Posterior vena cava (tissue), 2 donors: Measurements from ENCODE around the gene GNAT3. TPM values are rescaled to one million over a fixed set of nuclear protein-coding genes. Genes with fewer than 3 reads are reported as not detected.

Experiments used
- DNase-seq: peaks from one replicate; pipeline ENCODE4 v3.0.0-alpha.2; 2020; ENCODE audit warnings: low spot score
- intact Hi-C, 2 donors: fragments of 100-400 bp; cut with DNase I; formaldehyde crosslinking; loops; one replicate each; pipeline versions ENCODE4 v1.14.1 to v1.14.2; 2022 to 2023
- total RNA-seq, 2 donors: library from RNA; stranded (reverse); fragmentation: NEBNext Ultra II Directional; extraction: Animal tissue kit (Norgen Biotek cat#: 25700); gene quantifications; one replicate each; pipeline ENCODE4 v1.2.1, GENCODE V29; 2021
- donor health status: DM: yes; HTN: yes; CAD: no.
- donor health status: DM: yes; HTN: yes; CAD: no.

The GNAT3 gene
- total RNA-seq, 2 donors from 2014 or later: not detected

- intact Hi-C loops: loop anchor here (10.0 kb wide), 2 partner anchors 209 to 229 kb away; no protein-coding TSS in a partner anchor
These were observed 76.3 kb downstream of the GNAT3 start for GRCh38 chr7:80435521-80435920.

DNA sequence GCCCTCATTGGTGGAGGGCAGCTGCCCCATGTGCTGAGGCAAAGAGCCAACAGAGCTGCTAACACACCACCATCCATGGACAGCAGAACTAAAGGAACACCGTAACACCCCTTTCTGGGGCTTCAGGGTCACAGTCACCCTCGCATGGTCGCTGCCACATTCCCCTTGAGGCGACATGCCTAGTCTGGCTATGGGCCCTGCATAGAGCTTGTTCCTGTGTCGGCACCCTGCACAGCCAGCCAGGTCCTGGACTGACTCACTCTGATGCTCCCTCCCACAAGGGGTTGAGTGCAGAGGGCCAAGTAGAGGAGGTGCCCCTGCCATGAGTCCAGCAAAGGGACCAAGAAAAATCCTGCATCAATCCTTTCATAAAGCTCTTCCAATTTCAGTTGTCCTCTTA is 77.8 kb downstream of the GNAT3 start:
- DNase-seq: no peak
- intact Hi-C loops: loop anchor here (10.0 kb wide), 2 partner anchors 211 to 231 kb away; no protein-coding TSS in a partner anchor

More at GRCh38 chr7:80435521-80435920, 76.3 kb downstream of the GNAT3 start:
- no peak for DNase-seq

DNA sequence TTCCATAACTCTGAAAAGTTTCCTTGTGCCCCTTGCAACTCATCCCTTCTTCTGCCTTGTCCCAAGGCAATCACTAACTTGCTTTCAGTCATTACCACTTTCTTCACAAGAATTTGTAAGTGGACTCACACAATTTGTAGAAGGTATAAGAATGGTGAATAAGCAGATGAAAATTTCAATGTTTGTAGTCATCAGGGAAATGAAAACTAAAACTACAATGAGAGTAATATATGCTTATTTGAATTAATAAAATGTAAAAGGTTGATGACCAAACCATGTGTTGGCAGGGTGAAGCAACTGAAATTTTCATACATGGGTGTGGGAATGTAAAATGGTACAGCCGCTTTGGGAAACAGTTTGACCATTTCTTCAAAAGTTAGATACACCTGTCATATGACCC is 79.7 kb downstream of the GNAT3 start:
- no peak for DNase-seq
- intact Hi-C loops: loop anchor here (10.0 kb wide), 2 partner anchors 213 to 233 kb away; no protein-coding TSS in a partner anchor

- no peak for DNase-seq
- intact Hi-C loops: no loop called here
These were observed 82.7 kb downstream of the GNAT3 start for GRCh38 chr7:80429181-80429580.

DNA sequence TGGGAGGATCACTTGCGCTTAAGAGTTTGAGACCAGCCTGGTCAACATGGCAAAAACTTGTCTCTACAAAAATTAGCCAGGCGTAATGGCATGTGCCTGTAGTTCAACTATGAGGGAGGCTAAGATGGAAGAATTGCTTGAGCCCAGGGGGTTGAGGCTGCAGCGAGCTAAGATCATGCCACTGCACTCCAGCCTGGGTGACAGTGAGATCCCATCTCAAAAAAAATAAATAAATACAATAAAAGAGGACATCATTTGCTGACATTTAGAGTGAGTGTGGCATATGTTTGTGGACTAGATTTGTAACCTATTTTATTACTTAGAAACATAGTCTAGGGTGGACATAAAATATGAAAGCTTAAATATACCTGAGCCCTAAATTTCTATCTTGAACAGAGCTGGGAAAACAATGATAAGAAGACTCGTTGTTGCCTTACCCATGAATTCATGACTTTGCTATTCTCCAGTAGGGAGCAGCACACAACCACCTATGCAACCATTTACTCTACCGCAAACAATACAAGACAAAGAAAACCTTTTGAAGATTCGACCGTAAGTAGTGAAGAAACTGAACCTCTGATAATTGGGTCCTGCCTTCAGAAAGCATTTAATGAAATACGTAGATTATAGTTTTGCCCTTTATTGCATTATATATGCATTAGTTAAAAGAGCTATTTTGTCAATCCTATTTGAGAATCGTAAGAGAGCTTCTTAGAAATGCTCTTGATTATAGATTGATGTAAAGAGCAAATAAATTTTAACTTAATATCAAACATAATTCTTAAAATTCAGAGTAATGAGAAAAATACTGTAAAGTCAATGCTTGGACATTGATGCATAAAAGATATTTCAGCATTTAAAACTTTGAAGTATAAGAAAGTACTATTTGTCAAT is 83.5 kb downstream of the GNAT3 start:
- DNase-seq: no peak
- intact Hi-C loops: no loop called here

GRCh38 chr7:80427218-80427617 is 84.6 kb downstream of the GNAT3 start:
- DNase-seq: no peak
- intact Hi-C loops: no loop called here

GRCh38 chr7:80420876-80421275 is 91.0 kb downstream of the GNAT3 start:
- intact Hi-C loops: no loop called here
- DNase-seq: no peak

DNA sequence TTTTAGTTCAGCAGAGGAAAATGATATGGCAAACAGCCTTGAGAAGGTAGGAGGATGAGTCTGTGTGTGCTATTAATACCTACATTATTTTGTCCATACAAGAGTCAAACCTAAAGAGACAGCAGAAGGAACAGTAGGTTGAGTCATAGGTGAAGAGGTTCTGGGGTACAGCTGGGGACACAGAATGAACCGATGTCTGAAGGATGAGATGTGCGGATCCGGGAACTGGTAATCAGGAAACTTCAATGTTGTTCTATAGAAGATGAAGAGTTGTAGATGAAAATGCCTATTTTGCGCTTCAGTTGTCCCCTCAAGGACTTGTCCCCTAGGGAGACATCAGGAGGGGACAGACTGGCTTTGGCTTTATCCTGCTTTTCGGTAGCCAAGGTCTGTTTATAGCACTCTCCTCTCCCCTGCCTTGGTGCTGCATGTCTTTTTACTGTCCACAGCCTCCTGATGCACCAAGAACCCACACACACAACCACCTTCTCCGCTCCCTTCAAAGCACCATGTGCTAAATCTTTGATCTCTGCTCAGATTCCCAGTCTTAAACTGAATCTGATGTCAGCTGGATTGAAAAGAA is 94.6 kb downstream of the GNAT3 start:
- intact Hi-C loops: loop anchor here in 1 of 2 donors (10.0 kb wide), 1 partner anchor 987 kb away; no protein-coding TSS in a partner anchor
- no peak for DNase-seq

- no peak for DNase-seq
- intact Hi-C loops: loop anchor here in 1 of 2 donors (10.0 kb wide), 1 partner anchor 989 kb away; no protein-coding TSS in a partner anchor
These were observed 96.3 kb downstream of the GNAT3 start for GRCh38 chr7:80415522-80415921.

DNA sequence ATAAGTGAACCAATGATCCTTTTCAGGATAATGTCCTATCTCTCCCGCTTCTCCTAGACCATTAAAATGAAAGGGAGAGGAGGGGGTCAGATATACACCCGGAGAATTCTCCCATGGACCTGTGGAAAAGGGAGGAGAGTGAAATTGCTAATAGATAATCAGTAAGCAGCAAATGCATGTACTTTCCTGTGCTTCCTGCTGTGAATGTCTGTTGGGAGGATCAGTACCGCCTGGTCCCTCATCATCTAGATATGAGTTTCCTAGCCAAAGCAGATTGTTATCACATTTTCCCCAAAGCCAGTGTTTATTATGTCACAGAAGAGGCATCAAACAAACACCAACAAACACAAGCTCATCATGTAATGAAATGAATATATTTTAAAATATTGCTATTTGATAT is 96.8 kb downstream of the GNAT3 start:
- intact Hi-C loops: loop anchor here in 1 of 2 donors (10.0 kb wide), 1 partner anchor 990 kb away; no protein-coding TSS in a partner anchor
- DNase-seq: no peak

DNA sequence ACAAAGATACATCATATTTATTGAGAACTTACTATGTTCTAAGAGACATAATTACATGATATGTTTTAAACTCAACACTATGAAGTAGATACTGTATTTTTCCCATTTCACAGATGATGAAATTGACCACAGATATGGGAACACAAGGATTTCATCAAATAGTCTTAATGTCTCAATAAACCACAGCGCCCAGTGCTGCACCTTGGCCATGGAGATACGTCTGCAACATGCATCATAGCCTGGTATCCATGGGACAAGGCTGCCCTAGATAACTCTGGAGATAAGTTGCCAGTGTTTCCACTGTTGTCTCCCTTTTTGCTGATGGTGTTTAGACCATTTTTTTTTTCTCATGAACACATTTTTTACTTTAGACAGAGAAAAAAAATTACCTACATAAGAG is 97.5 kb downstream of the GNAT3 start:
- intact Hi-C loops: loop anchor here in 1 of 2 donors (10.0 kb wide), 1 partner anchor 990 kb away; no protein-coding TSS in a partner anchor

DNA sequence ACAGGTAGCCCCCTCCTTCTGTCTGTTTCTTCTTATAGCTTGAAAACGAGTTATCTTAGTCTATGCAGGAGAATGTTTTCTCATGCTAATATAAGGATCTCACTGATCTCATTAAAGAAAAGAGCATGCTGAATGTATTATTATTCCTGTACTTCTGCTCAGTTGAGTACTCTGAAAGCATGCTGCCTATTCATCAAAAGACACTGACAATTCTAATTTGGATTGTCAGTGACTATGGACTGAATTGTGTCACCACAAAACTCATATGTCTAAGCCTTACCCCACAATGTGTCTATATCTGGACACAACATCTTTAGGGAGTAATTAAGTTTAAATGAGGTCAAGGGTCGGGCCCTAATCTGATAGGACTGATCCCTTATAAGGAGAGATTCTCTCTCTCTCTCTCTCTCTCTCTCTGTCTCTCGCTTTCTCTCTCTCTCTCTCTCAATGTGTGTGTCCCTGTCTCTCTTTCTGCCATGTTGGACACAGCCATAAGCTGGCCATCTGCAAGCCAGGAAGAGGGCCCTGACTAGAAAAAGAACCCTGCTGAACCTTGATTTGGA is 98.4 kb downstream of the GNAT3 start:
- intact Hi-C loops: loop anchor here in 1 of 2 donors (10.0 kb wide), 1 partner anchor 991 kb away; no protein-coding TSS in a partner anchor
- DNase-seq: no peak

More for the DNA sequence above, 97.5 kb downstream of the GNAT3 start:
- DNase-seq: no peak

DNA sequence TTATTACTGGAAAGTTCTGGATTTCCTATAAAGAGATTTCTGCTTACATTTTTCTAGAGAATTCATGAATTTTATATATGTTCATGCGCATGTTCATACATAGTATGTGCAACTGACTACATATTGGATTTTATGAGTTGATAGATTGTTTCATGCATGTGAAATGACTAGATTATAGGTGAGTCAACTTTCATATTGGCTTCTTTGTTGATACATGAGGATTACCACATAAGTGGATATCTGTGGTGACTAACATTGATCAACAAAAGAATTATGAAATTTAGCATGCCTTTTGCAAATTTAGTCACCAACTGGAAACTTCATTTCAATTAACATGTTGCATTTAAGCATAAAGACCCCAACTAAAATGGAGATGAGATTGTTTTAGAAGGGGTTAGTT is 99.0 kb downstream of the GNAT3 start:
- DNase-seq: no peak
- intact Hi-C loops: loop anchor here in 1 of 2 donors (10.0 kb wide), 1 partner anchor 992 kb away; no protein-coding TSS in a partner anchor

GRCh38 chr7:80411621-80412020 is 100.2 kb downstream of the GNAT3 start:
- intact Hi-C loops: loop anchor here in 1 of 2 donors (10.0 kb wide), 1 partner anchor 993 kb away; no protein-coding TSS in a partner anchor
- no peak for DNase-seq

DNA sequence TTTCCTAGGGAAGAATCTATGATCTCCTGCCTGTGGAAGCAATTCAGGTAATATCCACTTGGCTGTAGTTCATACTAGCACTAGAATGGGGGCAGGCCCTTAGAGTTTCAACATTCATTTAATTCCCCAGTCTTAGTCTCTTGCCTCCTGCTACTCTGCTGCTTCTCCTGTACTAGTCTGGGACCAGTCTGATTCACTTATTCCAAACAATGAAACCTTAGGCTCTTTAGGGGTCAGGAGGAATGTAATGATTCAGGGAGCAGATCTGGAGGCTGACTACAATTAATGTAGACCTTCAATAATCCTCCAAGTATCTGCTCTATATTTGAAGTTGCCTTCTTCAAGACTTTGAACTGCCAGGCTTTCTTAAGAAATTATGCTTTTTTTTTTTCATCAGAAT is 101.8 kb downstream of the GNAT3 start:
- intact Hi-C loops: loop anchor here in 1 of 2 donors (10.0 kb wide), 1 partner anchor 995 kb away; no protein-coding TSS in a partner anchor
- no peak for DNase-seq

Other genes starting within 250 kb of the GNAT3 start
- gene CD36, start 126.6 kb upstream of the GNAT3 start, total RNA-seq: 100 to 1,000 TPM; 120 to 152 TPM